ENCODE data around the gene JCAD.
"Not testable (repeated sequence)": the region's sequence is repeated elsewhere in the genome, so short reads cannot be mapped to it uniquely, and the experiment has no call there.

Gene JCAD

GRCh38 chr10:30026578-30026977 lies 32.8 kb downstream of the JCAD start:
- in situ Hi-C loops (cut with MboI; ENCODE audit: low sequenced_read_pairs) = no loop called here

DNA sequence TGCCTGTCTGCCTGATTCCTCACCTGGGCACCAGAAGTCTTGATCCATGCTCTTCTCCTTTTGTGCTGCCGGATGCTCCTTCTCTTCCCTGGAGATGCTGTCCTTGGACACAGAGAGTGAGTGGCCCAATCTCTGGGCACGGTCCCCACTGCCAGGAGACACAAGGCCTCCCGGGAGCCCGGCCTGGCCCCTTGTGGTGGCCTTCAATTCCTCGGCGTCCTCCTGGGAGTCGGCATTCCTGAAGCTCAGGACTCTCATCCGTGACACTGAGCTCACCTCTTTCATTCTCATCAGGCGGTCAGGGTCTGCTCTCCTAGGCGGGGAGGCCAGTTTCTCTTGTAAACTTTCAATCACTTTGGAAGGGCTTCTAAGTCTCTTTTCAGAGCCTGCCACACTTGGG lies 33.3 kb downstream of the JCAD start:
- in situ Hi-C loops (cut with MboI; ENCODE audit: low sequenced_read_pairs) = no loop called here

DNA sequence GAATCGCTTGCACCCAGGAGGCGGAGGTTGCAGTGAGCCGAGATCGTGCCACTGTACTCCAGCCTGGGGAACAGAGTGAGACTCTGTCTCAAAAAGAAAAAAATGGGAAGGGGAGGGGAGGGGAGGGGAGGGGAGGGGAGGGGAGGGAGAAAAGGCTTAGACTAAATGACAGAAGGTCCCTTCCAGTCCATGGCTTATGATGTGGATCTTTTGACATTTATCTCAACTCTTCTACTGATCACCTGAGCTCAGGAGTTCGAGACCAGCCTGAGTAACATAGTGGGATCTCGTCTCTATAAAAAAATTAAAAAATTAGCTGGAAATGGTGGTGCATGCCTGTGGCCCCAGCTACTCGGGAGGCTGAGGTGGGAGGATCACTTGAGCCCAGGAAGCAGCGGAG lies 34.0 kb downstream of the JCAD start:
- in situ Hi-C loops (cut with MboI; ENCODE audit: low sequenced_read_pairs) = not testable (repeated sequence)

- in situ Hi-C loops (cut with MboI; ENCODE audit: low sequenced_read_pairs) = loop anchor here (25.0 kb wide), 1 partner anchor 565 kb away; no protein-coding TSS in a partner anchor
These were observed 36.8 kb downstream of the JCAD start for GRCh38 chr10:30022590-30022989.

- in situ Hi-C loops (cut with MboI; ENCODE audit: low sequenced_read_pairs) = loop anchor here (25.0 kb wide), 1 partner anchor 568 kb away; no protein-coding TSS in a partner anchor
These were observed 39.9 kb downstream of the JCAD start for GRCh38 chr10:30019468-30019867.

GRCh38 chr10:30018496-30018895 lies 40.9 kb downstream of the JCAD start:
- in situ Hi-C loops (cut with MboI; ENCODE audit: low sequenced_read_pairs) = loop anchor here (25.0 kb wide), 1 partner anchor 569 kb away; no protein-coding TSS in a partner anchor

DNA sequence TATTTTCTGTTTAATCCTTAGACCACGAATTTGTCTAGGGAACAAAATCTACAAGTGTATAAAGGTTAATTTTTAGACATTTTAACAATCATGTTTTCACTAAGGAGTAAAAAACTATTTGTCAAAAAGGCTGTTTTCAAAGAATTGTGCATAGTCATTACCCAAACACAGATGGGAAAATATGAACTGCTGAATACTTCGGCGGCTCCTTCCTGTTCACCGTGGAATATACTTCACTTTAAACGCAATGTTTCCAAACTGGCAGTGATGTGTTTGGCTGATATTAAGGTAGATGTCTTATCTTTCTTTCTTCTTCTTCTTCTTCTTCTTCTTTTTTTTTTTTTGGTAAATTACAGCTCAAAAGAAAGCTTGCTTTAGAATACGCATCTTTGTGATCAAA lies 41.4 kb downstream of the JCAD start:
- in situ Hi-C loops (cut with MboI; ENCODE audit: low sequenced_read_pairs) = loop anchor here (25.0 kb wide), 1 partner anchor 569 kb away; no protein-coding TSS in a partner anchor

- in situ Hi-C loops (cut with MboI; ENCODE audit: low sequenced_read_pairs) = loop anchor here (25.0 kb wide), 1 partner anchor 570 kb away; no protein-coding TSS in a partner anchor
These were observed 41.8 kb downstream of the JCAD start for GRCh38 chr10:30017556-30017955.

DNA sequence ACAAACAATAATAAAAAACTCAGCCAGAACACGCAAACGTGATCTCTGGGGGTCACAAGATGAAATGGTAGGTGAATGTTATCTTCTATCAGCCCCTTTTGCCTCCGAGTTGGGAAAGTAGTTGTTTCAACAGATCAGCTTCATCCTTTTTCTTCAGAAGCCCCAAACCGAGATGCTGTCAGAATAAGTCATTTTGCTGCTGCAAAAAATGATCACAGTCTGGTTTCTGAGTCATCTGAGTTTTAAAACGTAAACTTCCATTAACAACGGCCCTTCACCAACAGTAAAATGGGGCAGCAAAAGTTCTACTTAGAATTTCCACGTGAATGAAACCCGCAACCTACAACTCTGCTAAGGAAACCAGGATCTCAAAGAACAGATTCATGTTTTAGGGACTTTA lies 44.9 kb downstream of the JCAD start:
- in situ Hi-C loops (cut with MboI; ENCODE audit: low sequenced_read_pairs) = loop anchor here (25.0 kb wide), 1 partner anchor 573 kb away; no protein-coding TSS in a partner anchor

DNA sequence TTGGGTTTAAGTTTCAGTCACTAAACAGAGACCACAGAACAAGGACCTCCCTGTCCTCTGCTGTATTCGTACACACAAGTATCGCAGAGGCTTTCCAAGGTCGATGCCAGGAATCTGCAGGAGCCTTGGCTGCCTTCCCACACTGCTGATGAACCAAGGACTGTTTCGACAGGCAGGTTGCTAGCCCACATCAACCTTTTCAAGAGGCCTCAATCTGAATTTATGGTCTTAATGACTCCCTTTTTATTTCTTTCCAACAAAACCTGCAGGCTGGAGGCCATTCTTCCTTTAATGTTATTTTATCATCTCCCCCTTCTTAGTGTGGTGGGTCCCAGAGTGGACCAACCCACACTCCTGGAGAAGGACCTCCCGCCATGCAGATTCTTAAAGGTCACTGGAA lies 45.6 kb downstream of the JCAD start:
- in situ Hi-C loops (cut with MboI; ENCODE audit: low sequenced_read_pairs) = loop anchor here (25.0 kb wide), 1 partner anchor 574 kb away; no protein-coding TSS in a partner anchor

DNA sequence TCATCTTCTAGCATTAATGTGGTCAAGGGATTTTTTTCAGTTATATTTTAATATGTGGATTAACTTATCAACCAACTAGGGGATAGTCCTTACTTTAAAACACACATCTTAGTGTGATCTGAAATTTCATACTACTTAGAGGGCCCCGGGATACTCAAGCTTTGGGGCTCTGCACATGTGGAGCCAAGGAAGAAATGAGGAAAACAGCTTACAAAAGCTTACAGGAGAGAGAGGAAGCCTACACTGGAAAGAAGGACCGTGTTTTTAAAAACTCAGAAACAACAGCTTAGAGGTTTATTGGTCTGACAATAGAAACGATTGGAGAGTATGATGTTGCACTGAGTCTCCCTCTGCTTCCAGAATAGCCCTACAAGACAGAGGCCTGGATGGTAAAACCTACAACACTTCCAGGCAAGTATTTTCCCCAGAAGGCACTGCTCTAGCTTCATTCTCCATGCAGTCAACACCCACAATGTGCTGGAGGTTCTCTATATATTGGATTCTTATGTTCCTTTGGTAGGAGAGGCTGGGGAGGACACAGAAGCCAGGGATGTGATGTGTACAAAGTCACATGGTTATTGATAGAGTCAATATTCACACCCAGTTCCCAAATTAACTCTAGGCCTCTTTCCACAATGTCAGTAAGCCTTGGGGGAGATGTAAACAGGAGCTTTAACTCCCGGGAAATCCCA lies 47.3 kb downstream of the JCAD start:
- in situ Hi-C loops (cut with MboI; ENCODE audit: low sequenced_read_pairs) = loop anchor here (25.0 kb wide), 1 partner anchor 575 kb away; no protein-coding TSS in a partner anchor

DNA sequence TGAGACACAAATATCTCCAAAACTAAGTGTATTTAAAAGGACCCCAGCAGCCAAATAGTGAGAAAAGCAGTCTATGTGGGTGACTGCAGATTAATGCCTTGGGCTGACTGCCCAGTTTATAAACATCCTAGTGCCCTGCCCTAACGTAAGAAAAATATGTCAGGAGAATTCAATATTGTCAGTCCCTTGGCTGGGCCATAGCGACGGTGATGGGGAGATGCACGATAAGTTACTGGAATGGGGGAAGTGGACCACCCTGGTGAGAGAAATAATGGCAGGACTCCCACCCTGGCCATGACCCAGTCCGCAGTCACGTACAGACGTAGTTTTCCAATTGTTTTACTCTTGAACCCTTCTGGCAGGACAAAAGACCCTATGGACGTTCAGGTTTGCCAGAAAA lies 48.0 kb downstream of the JCAD start:
- in situ Hi-C loops (cut with MboI; ENCODE audit: low sequenced_read_pairs) = loop anchor here (25.0 kb wide), 1 partner anchor 576 kb away; no protein-coding TSS in a partner anchor

DNA sequence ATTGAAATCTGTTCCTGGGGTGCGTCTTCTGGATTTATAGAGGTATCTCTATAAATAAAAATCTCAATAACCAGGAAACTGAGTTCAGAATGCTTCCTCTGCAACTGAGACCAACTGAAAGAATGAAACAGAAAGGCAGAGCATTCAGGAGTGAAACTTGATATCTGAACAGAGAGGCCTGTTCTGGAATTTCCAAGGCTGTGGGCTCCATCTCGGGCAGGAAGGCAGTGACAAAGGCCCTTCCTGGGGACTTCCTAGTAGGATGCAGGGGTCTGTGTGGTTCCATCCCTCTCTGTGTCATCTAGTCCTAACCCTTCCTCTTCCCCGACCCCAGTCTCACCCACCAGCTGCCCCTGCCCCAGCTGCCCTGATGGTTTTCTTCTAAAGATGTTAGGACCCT lies 52.0 kb downstream of the JCAD start:
- in situ Hi-C loops (cut with MboI; ENCODE audit: low sequenced_read_pairs) = loop anchor here (25.0 kb wide), 1 partner anchor 580 kb away; no protein-coding TSS in a partner anchor

- in situ Hi-C loops (cut with MboI; ENCODE audit: low sequenced_read_pairs) = loop anchor here (25.0 kb wide), 1 partner anchor 581 kb away; no protein-coding TSS in a partner anchor
These were observed 53.0 kb downstream of the JCAD start for GRCh38 chr10:30006410-30006809.

- in situ Hi-C loops (cut with MboI; ENCODE audit: low sequenced_read_pairs) = loop anchor here (25.0 kb wide), 1 partner anchor 582 kb away; no protein-coding TSS in a partner anchor
These were observed 54.3 kb downstream of the JCAD start for GRCh38 chr10:30005116-30005515.

DNA sequence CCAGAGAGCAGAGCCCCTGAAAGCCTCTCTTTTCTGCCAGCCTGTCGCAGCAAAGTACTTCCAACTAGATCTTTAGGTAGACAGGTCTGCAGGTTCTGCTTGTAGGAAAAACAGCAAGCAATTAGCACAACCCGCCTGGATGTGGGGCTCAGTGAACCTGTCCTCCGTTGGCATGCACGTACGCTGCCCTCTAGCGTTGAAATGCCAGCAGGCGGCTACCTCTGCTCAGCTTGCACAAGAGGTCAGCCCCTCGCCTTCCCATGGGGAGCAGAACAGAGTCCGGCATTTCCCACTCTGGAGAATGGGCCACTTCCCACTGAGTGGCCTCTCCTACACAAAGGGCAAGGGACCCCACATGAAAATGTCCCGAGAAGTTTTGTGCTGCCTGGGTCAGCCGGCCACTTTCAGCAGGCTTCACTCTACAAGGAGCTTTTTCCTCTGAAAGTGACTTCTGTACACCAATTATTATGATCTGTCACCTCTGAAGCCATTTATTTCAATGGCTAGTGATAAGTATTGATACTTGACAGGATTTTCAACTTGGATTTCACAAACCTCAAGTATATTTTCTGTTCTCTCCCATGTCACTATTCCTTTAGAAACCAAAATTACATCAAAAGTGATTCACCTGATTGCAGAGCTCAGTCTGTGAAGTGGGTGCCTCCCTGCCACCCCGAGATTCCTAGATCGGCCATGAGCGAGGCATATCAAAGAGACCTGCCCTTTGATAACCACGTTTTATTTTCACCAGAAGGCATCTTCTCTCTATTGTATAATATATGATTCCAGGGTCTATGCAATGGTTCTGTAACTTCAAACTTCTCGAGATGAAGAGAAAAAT lies 56.7 kb downstream of the JCAD start:
- in situ Hi-C loops (cut with MboI; ENCODE audit: low sequenced_read_pairs) = loop anchor here (25.0 kb wide), 1 partner anchor 585 kb away; no protein-coding TSS in a partner anchor

DNA sequence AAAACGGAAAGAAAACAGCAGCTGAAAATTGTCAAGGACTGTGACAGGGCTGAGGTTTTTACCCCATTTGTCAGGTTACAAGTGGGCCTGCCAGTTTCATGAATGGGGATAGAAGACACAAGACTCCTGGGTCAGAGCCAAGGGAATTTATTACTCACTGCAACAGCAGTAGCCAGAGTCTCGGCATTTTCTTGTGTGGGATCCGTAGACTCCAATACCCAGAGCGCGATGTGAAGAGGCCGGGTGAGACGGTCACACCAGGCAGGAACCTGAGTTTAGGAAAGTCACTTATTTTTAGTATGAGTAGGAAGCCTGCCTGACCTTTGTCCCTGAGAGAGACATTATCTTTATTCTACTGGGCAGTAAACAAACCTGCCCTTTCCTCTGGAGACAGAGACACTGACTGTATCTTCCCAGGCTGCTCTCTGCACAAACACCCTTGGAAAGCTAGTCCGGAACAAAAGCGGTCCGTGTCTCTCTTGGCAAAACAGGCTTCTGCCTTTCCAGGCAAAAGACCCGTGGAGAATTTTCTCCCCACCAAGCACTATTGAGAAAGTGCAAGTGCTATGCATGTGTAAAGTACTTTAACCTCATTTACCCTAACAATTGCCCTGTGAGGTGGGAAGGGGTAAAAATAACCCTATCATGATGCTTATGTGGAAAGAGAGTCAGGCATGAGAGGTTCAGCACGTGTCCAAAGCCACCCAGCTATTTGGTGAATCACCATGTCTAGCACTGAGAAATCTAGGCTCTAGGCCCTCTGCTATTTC lies 58.4 kb downstream of the JCAD start:
- in situ Hi-C loops (cut with MboI; ENCODE audit: low sequenced_read_pairs) = loop anchor here (25.0 kb wide), 1 partner anchor 586 kb away; no protein-coding TSS in a partner anchor

DNA sequence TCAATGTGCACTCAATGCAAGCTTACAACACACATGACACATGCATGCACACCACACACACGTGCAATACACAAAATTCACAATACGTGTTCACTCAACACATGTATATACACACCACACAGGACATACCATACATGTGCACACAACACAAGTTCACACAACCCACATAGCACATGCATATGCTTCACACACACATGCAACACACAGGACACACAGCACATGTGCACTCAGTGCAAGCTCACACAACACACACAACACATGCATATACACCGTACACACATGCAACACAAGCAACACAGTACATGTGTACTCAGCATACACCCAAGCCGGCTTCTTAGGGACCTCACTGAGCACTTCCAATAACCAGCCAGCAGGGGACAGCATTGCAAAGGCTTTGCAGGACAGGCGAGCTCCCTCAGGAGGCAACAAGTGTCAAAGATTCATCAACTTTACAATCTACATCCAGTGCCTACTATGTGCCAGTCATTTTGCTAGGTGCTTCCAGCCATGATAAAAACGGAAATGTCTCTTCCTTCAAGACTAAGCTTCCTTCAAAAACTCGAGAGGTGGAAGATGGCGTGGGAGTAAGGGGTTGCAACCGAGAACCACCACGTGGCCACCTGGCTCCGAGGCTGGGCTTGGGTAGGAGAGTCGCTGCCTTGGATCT lies 61.1 kb downstream of the JCAD start:
- in situ Hi-C loops (cut with MboI; ENCODE audit: low sequenced_read_pairs) = loop anchor here (10.0 kb wide), 1 partner anchor 237 kb away; no protein-coding TSS in a partner anchor

DNA sequence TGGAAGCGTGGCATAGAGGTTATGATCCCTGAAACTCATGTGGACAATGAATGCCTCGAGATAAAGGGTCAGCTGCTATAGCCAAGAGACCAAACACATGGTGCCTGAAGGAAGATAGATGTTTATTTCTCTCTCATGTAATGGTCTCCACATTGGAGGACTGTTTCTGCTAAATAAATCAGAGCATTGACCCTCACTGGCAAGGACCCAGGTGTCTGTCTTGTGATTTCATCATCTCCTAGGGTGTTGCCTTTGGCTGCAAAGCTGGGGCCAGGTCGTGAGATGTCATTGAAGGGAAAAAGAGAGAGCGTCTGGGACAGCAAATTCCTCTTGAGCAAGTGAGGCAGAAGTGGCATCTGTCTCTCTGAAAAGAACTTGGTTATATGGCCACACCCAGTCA lies 64.6 kb downstream of the JCAD start:
- in situ Hi-C loops (cut with MboI; ENCODE audit: low sequenced_read_pairs) = loop anchor here (10.0 kb wide), 1 partner anchor 240 kb away; no protein-coding TSS in a partner anchor
